GM19240 (cell line): ENCODE data around the gene FLT1.

ENCODE experiments used
- DNase-seq: peaks from one replicate; pipeline ENCODE4 v3.0.0; 2011; ENCODE audit warnings: low spot score; ENCODE audit not compliant: insufficient read length

Gene FLT1

GRCh38 chr13:28489524-28489931, 5.4 kb downstream of the FLT1 start:
- no peak for DNase-seq

- DNase-seq = no peak
Measured at GRCh38 chr13:28488376-28489005, 6.4 kb downstream of the FLT1 start.

GRCh38 chr13:28485996-28486543, 8.9 kb downstream of the FLT1 start:
- DNase-seq = no peak

GRCh38 chr13:28485551-28485950, 9.4 kb downstream of the FLT1 start:
- DNase-seq = no peak

- no peak for DNase-seq
Measured at GRCh38 chr13:28485097-28485496, 9.8 kb downstream of the FLT1 start.

GRCh38 chr13:28483313-28483931, 11.5 kb downstream of the FLT1 start:
- no peak for DNase-seq

GRCh38 chr13:28479005-28479404, 15.9 kb downstream of the FLT1 start:
- DNase-seq = no peak

- DNase-seq = no peak
Measured at GRCh38 chr13:28478127-28478526, 16.8 kb downstream of the FLT1 start.

GRCh38 chr13:28477709-28477973, 17.3 kb downstream of the FLT1 start:
- DNase-seq = no peak

- DNase-seq = no peak
Measured at GRCh38 chr13:28476919-28477708, 17.8 kb downstream of the FLT1 start.

- no peak for DNase-seq
Measured at GRCh38 chr13:28475916-28476725, 18.8 kb downstream of the FLT1 start.

- no peak for DNase-seq
Measured at GRCh38 chr13:28474491-28475134, 20.3 kb downstream of the FLT1 start.

- DNase-seq = no peak
Measured at GRCh38 chr13:28473044-28473443, 21.9 kb downstream of the FLT1 start.

- DNase-seq = no peak
Measured at GRCh38 chr13:28471421-28471820, 23.5 kb downstream of the FLT1 start.

GRCh38 chr13:28470296-28470695, 24.6 kb downstream of the FLT1 start:
- DNase-seq = no peak

- DNase-seq = no peak
Measured at GRCh38 chr13:28469316-28469715, 25.6 kb downstream of the FLT1 start.

- DNase-seq = no peak
Measured at GRCh38 chr13:28468023-28468915, 26.7 kb downstream of the FLT1 start.

GRCh38 chr13:28467034-28467433, 27.9 kb downstream of the FLT1 start:
- no peak for DNase-seq

GRCh38 chr13:28466151-28466550, 28.8 kb downstream of the FLT1 start:
- no peak for DNase-seq

GRCh38 chr13:28464861-28465460, 30.0 kb downstream of the FLT1 start:
- no peak for DNase-seq
